Measurements from ENCODE around the gene ITIH5. TPM values are rescaled to one million over a fixed set of nuclear protein-coding genes. Genes with fewer than 3 reads are reported as not detected.

ITIH5 gene
- polyA plus RNA-seq, 1 donor from 2014 or later, result 0.28 TPM

GRCh38 chr10:7577579-7577978 lies 89.2 kb downstream of the ITIH5 start:
- Histone ChIP-seq H3K79me2 (replicated peaks; ENCODE audit: insufficient read depth, low read length) (no peaks in the 10 kb centered on the region), H3K27ac (ENCODE audit: low read length) (no peak overlapping the region)

GRCh38 chr10:7577176-7577575 lies 89.6 kb downstream of the ITIH5 start:
- TF ChIP-seq EP300 (conservative IDR thresholded peaks at IDR 0.05; ENCODE audit: poor library complexity, severe bottlenecking), result no peak
- TF ChIP-seq REST (IDR thresholded peaks at IDR 0.05; ENCODE audit: borderline replicate concordance), result no peak
- no peak for TF ChIP-seq EZH2 (IDR thresholded peaks at IDR 0.05; ENCODE audit: borderline replicate concordance, insufficient read depth, low read length, poor library complexity, severe bottlenecking)
- Histone ChIP-seq H3K36me3 (ENCODE audit: insufficient read depth, low read length) (no peaks in the 10 kb centered on the region), H3K27me3 (ENCODE audit: insufficient read depth, low read depth, low read length) (no peaks in the 10 kb centered on the region), H3K9me3 (ENCODE audit: low read length) (no peaks in the 10 kb centered on the region), H2AFZ (ENCODE audit: low read depth, low read length) (no peak overlapping the region), H3K27ac (ENCODE audit: low read length) (no peak overlapping the region), H4K20me1 (ENCODE audit: insufficient read depth) (no peaks in the 10 kb centered on the region), H3F3A (ENCODE audit: insufficient read depth, low read length, poor library complexity, severe bottlenecking) (no peaks in the 10 kb centered on the region), H3K79me2 (replicated peaks; ENCODE audit: insufficient read depth, low read length) (no peaks in the 10 kb centered on the region), H3K4me2 (ENCODE audit: low read length) (no peak overlapping the region), H3K9me2 (ENCODE audit: insufficient read depth, low read length) (no peaks in the 10 kb centered on the region), H3K4me3 (ENCODE audit: low read length) (no peak overlapping the region), H3K9ac (ENCODE audit: low read length) (no peak overlapping the region)

More at GRCh38 chr10:7577579-7577978, 89.2 kb downstream of the ITIH5 start:
- Histone ChIP-seq H2AFZ (ENCODE audit: low read depth, low read length) (no peak overlapping the region), H3K27me3 (ENCODE audit: insufficient read depth, low read depth, low read length) (no peaks in the 10 kb centered on the region), H3K9me3 (ENCODE audit: low read length) (no peaks in the 10 kb centered on the region), H3F3A (ENCODE audit: insufficient read depth, low read length, poor library complexity, severe bottlenecking) (no peaks in the 10 kb centered on the region), H3K4me2 (ENCODE audit: low read length) (no peak overlapping the region), H3K9ac (ENCODE audit: low read length) (no peak overlapping the region), H3K9me2 (ENCODE audit: insufficient read depth, low read length) (no peaks in the 10 kb centered on the region), H3K36me3 (ENCODE audit: insufficient read depth, low read length) (no peaks in the 10 kb centered on the region), H3K4me3 (ENCODE audit: low read length) (no peak overlapping the region), H4K20me1 (ENCODE audit: insufficient read depth) (no peaks in the 10 kb centered on the region)
- TF ChIP-seq TAF1 (IDR thresholded peaks at IDR 0.05; ENCODE audit: low read depth) (no peak), REST (IDR thresholded peaks at IDR 0.05; ENCODE audit: borderline replicate concordance) (no peak), RAD21 (conservative IDR thresholded peaks at IDR 0.05) (no peak), EP300 (conservative IDR thresholded peaks at IDR 0.05; ENCODE audit: poor library complexity, severe bottlenecking) (no peak), SMC3 (conservative IDR thresholded peaks at IDR 0.05; ENCODE audit: poor library complexity) (no peak), CTCF (IDR thresholded peaks at IDR 0.05; ENCODE audit: poor library complexity, severe bottlenecking) (no peak), MXI1 (conservative IDR thresholded peaks at IDR 0.05; ENCODE audit: poor library complexity, severe bottlenecking) (no peak), POLR2AphosphoS5 (IDR thresholded peaks at IDR 0.05) (no peak), EZH2 (IDR thresholded peaks at IDR 0.05; ENCODE audit: borderline replicate concordance, insufficient read depth, low read length, poor library complexity, severe bottlenecking) (no peak)
